T-helper 9 cell (primary cell): Measurements from ENCODE around the gene BBX.
"Not testable (repeated sequence)": the region's sequence is repeated elsewhere in the genome, so short reads cannot be mapped to it uniquely, and the experiment has no call there.

ENCODE experiments used
- DNase-seq: peaks from one replicate; pipeline ENCODE4 v3.0.0-alpha.2; 2020

Gene BBX

GRCh38 chr3:107810171-107811071, 287.7 kb downstream of the BBX start:
- DNase-seq, result no peak

GRCh38 chr3:107813026-107813425, 290.3 kb downstream of the BBX start:
- DNase-seq, result no peak

- no peak for DNase-seq
These were observed 293.3 kb downstream of the BBX start for GRCh38 chr3:107816107-107816506.

- DNase-seq, result no peak
These were observed 294.3 kb downstream of the BBX start for GRCh38 chr3:107817076-107817475.

- no peak for DNase-seq
These were observed 295.3 kb downstream of the BBX start for GRCh38 chr3:107818025-107818424.

- no peak for DNase-seq
These were observed 296.9 kb downstream of the BBX start for GRCh38 chr3:107819656-107820055.

GRCh38 chr3:107822308-107822707, 299.5 kb downstream of the BBX start:
- DNase-seq, result no peak

- no peak for DNase-seq
These were observed 302.1 kb downstream of the BBX start for GRCh38 chr3:107824822-107825371.

GRCh38 chr3:107825556-107825955, 302.8 kb downstream of the BBX start:
- DNase-seq, result no peak

GRCh38 chr3:107826727-107827126, 304.0 kb downstream of the BBX start:
- DNase-seq, result no peak

GRCh38 chr3:107829185-107829584, 306.4 kb downstream of the BBX start:
- DNase-seq, result no peak

- no peak for DNase-seq
These were observed 308.8 kb downstream of the BBX start for GRCh38 chr3:107831590-107831989.

- DNase-seq, result no peak
These were observed 310.3 kb downstream of the BBX start for GRCh38 chr3:107833043-107833442.

- no peak for DNase-seq
These were observed 311.1 kb downstream of the BBX start for GRCh38 chr3:107833722-107834416.

GRCh38 chr3:107835001-107835400, 312.2 kb downstream of the BBX start:
- not testable (repeated sequence) for DNase-seq

- DNase-seq, result no peak
These were observed 315.3 kb downstream of the BBX start for GRCh38 chr3:107837895-107838612.

GRCh38 chr3:107841831-107842230, 319.1 kb downstream of the BBX start:
- DNase-seq, result no peak

- no peak for DNase-seq
These were observed 320.2 kb downstream of the BBX start for GRCh38 chr3:107842940-107843339.

GRCh38 chr3:107845380-107846278, 322.9 kb downstream of the BBX start:
- no peak for DNase-seq

- DNase-seq, result peak; percentile 16
These were observed 323.6 kb downstream of the BBX start for GRCh38 chr3:107846279-107846852.

GRCh38 chr3:107847791-107848190, 325.0 kb downstream of the BBX start:
- DNase-seq, result no peak
